ENCODE measurements around the gene HDAC4.
A peak's percentile ranks its signal among the peaks of the same experiment; 100 is the strongest.

The HDAC4 gene

DNA sequence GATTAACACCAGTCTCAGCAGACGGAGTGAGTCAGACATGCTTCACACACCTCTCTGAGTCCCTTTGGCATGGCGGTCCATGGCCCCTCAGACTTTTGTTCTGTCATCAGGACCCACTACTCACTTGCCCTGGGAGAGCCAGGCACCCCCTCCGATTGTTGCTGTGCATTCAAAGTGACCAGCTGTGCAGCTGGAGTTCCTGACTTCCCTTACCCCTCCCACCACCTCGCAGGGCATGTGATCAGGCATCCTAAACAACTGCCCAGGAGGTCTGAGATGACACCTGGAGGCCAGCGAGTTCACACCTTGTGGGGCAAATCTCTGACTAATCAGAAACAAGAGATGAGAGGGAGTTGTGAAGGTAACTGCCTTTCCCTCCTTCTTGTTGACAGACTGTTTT, 35.3 kb upstream of the HDAC4 start:
- Mint-ChIP-seq H3K4me1 (peaks cover 20% of the 10 kb centered on the region), H3K27me3 (peaks cover 25% of the 10 kb centered on the region), H3K27ac (no peak overlapping the region), H3K9me3 (peaks cover 6 to 10% of the 10 kb centered on the region in 2 donors), H3K4me3 (no peak overlapping the region)
- ATAC-seq (no peak), DNase-seq (no peak)

DNA sequence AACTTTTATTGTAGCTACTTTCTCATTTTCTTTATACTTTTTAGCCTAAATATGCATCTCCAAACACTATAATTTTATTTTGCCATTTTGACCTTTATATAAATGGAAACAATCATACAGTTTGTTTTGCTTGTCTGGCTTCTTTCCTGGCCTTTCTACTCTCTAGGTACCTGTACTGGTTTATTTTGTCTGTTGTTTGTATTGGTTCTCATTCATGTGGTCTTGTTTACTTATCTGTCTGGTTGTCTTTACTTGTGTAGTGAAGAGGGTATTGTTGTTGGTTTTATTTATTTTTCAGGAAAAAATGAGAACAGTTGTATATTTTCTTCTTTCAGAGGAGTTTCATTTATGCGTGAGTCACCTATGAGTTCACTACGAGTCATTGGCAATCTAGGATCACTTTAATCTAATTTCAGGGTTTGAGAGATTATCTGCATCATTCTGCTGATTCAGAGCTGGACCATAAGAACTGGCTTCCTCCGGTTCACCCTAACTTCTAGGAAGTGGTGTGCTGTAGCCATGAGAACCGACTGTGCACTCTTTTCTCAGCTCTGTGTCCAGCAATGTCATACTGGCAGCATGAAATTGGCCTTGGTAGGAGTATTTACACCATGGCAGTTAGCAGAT, 33.1 kb upstream of the HDAC4 start:
- H3K27ac Mint-ChIP-seq, result no peak overlapping the region
- peaks cover 3% of the 10 kb centered on the region for H3K27me3 Mint-ChIP-seq
- ATAC-seq (peak; percentile 94), DNase-seq (peak in 1 of 2 donors; percentile 28)
- peaks cover 10% of the 10 kb centered on the region for H3K4me1 Mint-ChIP-seq
- H3K4me3 Mint-ChIP-seq, result no peak overlapping the region
- peaks cover 6 to 10% of the 10 kb centered on the region in 2 donors for H3K9me3 Mint-ChIP-seq

- DNase-seq, result no peak
- peaks cover 10% of the 10 kb centered on the region for H3K4me1 Mint-ChIP-seq
- no peaks in the 10 kb centered on the region for H3K27me3 Mint-ChIP-seq
- no peak overlapping the region for H3K27ac Mint-ChIP-seq
- H3K4me3 Mint-ChIP-seq, result no peak overlapping the region
- ATAC-seq, result no peak
- peaks cover 6 to 10% of the 10 kb centered on the region in 2 donors for H3K9me3 Mint-ChIP-seq
Measured at GRCh38 chr2:239432174-239432573, 31.4 kb upstream of the HDAC4 start.

DNA sequence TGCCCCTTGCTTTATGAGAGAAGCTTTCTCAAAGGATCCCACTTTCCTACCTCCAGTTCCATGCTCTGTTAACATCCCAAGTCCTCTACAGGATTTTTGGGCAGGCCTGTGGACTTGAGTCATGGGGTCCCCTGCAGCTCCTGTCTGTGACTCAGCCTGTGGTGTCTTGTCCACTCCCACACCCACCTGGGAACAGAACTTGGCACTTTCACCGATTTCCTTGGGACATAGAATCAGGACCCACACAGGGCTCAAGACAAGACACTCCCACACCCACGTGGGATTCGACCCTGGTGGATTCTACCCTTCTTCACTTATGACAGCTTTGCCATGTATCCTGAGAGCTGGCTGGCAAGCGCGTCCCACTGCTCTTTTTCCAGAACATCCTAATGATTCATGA, 30.7 kb upstream of the HDAC4 start:
- Mint-ChIP-seq H3K4me3 (no peak overlapping the region), H3K4me1 (peaks cover 10% of the 10 kb centered on the region), H3K27ac (no peak overlapping the region), H3K9me3 (peaks cover 6 to 10% of the 10 kb centered on the region in 2 donors), H3K27me3 (no peaks in the 10 kb centered on the region)
- ATAC-seq (no peak), DNase-seq (no peak)

DNA sequence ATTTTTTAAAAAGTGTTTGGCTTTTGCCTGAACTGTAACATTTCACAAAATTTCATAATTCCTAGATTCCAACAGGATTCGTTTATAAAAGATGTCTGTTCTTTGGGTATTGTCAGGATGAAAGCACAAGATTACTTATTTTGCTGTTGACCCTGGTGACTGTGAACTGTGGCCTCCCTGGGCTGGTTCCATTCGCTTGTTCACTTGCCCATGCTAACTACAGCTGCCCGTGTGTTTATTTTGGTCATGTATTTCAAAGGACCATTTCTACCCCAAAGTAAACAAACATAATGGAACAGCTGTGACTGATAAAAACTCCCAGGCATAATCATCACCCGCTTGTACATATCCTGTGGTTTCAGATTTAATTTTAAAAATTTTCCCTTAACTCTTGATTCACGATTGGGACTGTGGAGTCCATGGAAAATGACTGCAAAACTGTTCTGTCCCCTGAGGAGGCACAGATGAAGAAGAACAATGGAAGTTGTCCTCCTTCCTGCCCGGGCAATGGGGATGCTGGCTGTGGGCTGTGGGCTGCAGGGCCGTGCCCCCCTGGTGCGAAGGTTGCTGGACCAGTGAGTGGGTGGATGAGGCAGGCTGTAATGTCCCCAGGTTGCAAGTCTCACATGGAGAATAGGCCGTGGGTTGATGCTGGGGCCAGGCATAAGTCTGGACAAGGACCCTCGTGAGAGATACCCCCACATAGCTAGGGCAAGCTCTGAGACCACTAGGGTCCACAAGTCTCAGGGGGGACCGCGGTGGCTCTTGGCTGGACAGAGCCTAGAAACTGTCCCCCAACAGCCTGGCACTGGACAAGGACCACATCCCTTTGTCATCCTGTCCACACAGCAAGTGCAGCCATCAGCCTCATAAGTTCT, 28.9 kb upstream of the HDAC4 start:
- Mint-ChIP-seq H3K27ac (no peak overlapping the region), H3K4me3 (no peak overlapping the region), H3K4me1 (peaks cover 10% of the 10 kb centered on the region), H3K27me3 (no peaks in the 10 kb centered on the region), H3K9me3 (peaks cover 6 to 10% of the 10 kb centered on the region in 2 donors)
- ATAC-seq (no peak), DNase-seq (no peak)

- no peak for DNase-seq
- H3K9me3 Mint-ChIP-seq, result no peaks in the 10 kb centered on the region
- H3K27ac Mint-ChIP-seq, result no peak overlapping the region
- no peak overlapping the region for H3K4me3 Mint-ChIP-seq
- H3K27me3 Mint-ChIP-seq, result no peaks in the 10 kb centered on the region
- ATAC-seq, result no peak
- no peaks in the 10 kb centered on the region for H3K4me1 Mint-ChIP-seq
Measured at GRCh38 chr2:239425631-239426030, 24.8 kb upstream of the HDAC4 start.

- Mint-ChIP-seq H3K4me1 (no peaks in the 10 kb centered on the region), H3K4me3 (no peak overlapping the region), H3K27ac (peak overlapping the region in 1 of 2 donors; percentile 54), H3K9me3 (no peaks in the 10 kb centered on the region), H3K27me3 (no peaks in the 10 kb centered on the region)
- DNase-seq (no peak), ATAC-seq (no peak)
Measured at GRCh38 chr2:239424337-239425045, 23.7 kb upstream of the HDAC4 start.

DNA sequence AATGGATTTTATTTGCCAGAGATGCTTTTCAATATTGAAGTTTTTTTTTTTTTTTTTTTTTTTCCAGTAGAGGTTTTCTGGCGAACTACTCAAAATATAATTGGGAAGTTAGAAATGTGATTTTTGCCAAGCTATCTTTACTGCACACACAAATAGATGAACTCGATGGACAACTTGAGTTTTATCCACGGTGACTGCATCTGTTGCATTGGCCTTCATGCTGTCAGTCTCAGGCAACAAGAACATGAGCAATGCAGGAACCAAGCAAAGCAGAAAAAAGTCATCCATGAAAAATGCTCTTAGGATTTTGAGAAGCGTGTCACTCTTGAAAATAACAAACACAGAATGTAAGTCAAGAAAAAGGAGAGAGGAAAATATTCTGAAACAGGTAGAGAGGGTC, 22.7 kb upstream of the HDAC4 start:
- Mint-ChIP-seq H3K4me3 (no peak overlapping the region), H3K4me1 (no peaks in the 10 kb centered on the region), H3K27me3 (no peaks in the 10 kb centered on the region), H3K27ac (no peak overlapping the region), H3K9me3 (no peaks in the 10 kb centered on the region)
- ATAC-seq (no peak), DNase-seq (no peak)

- Mint-ChIP-seq H3K4me3 (no peak overlapping the region), H3K27me3 (peaks cover 4% of the 10 kb centered on the region), H3K9me3 (no peaks in the 10 kb centered on the region), H3K4me1 (no peaks in the 10 kb centered on the region), H3K27ac (peak overlapping the region in 1 of 2 donors; percentile 37)
- DNase-seq (no peak), ATAC-seq (no peak)
Measured at GRCh38 chr2:239421851-239422250, 21.0 kb upstream of the HDAC4 start.

- ATAC-seq, result no peak
- Mint-ChIP-seq H3K4me1 (no peaks in the 10 kb centered on the region), H3K27me3 (peaks cover 8% of the 10 kb centered on the region), H3K4me3 (no peak overlapping the region), H3K9me3 (no peaks in the 10 kb centered on the region), H3K27ac (no peak overlapping the region)
- DNase-seq, result no peak
Measured at GRCh38 chr2:239420082-239420481, 19.3 kb upstream of the HDAC4 start.

GRCh38 chr2:239418918-239419317, 18.1 kb upstream of the HDAC4 start:
- peaks cover 8% of the 10 kb centered on the region for H3K27me3 Mint-ChIP-seq
- H3K4me1 Mint-ChIP-seq, result peaks cover 2% of the 10 kb centered on the region
- ATAC-seq (no peak), DNase-seq (no peak)
- H3K9me3 Mint-ChIP-seq, result peaks cover 6% of the 10 kb centered on the region in 2 donors
- no peak overlapping the region for H3K4me3 Mint-ChIP-seq
- no peak overlapping the region for H3K27ac Mint-ChIP-seq

DNA sequence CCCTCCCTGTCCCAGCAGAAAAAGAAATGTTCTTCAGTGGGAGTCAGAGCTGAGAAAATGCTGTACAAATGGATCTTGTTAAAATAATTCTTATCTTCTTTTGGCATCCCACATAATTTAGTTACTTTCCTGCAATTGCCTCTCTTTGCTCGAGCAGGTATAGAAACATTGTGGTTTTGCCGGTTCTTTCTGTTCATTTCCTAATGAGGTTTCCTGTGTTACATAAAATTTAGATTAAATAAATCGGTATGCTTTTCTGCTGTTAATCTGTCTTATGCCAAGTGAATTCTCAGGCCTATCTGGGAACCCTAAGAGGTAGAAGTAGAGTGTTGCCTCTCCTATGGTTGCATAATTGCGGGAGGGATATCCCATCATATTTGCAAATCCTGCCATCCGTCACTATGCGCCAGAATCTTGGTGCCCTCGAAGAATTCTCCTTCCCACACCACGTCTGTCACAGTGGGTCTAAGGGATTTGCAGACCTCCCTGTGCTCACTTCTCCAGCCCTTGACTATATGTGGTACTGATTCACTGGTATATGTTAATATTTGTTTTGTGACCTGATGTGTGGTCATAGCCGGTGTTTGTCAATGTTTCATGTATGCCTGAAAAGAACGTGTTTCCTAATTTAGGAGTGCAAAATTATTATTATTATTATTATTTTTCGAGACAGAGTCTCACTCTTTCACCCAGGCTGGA, 12.2 kb upstream of the HDAC4 start:
- no peak overlapping the region for H3K4me3 Mint-ChIP-seq
- H3K27me3 Mint-ChIP-seq, result peaks cover 16% of the 10 kb centered on the region
- ATAC-seq, result no peak
- no peak for DNase-seq
- no peak overlapping the region for H3K27ac Mint-ChIP-seq
- H3K4me1 Mint-ChIP-seq, result peaks cover 14% of the 10 kb centered on the region
- peaks cover 9 to 10% of the 10 kb centered on the region in 2 donors for H3K9me3 Mint-ChIP-seq

DNA sequence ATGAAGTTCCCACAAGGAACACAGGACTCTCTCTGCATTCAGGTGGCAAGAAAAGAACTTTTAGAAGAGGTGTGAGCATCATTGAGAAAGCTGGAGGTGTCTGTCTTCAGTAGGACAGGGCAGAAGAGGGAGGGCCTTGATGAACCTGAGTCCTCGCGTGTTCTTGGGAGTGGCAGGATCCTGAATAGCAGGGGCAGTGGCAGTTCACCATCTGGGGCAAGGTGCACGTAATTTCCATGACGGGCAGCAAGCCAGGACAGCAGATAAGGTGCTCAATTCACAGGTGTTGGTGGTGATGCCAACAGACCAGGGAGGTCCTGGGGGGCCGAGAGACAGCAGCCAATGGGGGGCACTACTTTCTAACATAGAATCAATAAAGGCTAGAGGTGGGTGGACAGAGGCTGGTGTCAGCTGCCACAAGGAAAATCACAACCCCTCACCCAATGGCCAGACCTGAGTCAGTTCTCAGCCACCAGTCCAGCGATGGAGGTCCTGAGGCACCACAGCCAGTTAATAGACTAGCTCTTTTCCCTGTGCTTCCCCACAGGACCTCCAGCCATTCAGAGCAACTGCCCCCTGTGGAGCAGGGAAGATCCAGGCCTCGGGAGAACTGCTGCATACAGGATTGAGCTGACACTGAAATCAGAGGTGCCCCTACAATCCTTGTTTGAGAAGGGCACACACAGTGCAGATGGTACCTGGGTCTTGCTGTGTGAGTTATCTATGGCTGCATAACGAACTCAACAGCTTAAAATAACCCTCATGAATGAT, 10.9 kb upstream of the HDAC4 start:
- DNase-seq (no peak), ATAC-seq (no peak)
- no peak overlapping the region for H3K27ac Mint-ChIP-seq
- peaks cover 14% of the 10 kb centered on the region for H3K4me1 Mint-ChIP-seq
- H3K4me3 Mint-ChIP-seq, result no peak overlapping the region
- H3K9me3 Mint-ChIP-seq, result peaks cover 9 to 10% of the 10 kb centered on the region in 2 donors
- H3K27me3 Mint-ChIP-seq, result peaks cover 11% of the 10 kb centered on the region

GRCh38 chr2:239411117-239411516, 10.3 kb upstream of the HDAC4 start:
- H3K27ac Mint-ChIP-seq, result no peak overlapping the region
- H3K27me3 Mint-ChIP-seq, result peaks cover 14% of the 10 kb centered on the region
- H3K4me3 Mint-ChIP-seq, result no peak overlapping the region
- no peak for DNase-seq
- ATAC-seq, result no peak
- H3K9me3 Mint-ChIP-seq, result peaks cover 9 to 10% of the 10 kb centered on the region in 2 donors
- H3K4me1 Mint-ChIP-seq, result peaks cover 14% of the 10 kb centered on the region

DNA sequence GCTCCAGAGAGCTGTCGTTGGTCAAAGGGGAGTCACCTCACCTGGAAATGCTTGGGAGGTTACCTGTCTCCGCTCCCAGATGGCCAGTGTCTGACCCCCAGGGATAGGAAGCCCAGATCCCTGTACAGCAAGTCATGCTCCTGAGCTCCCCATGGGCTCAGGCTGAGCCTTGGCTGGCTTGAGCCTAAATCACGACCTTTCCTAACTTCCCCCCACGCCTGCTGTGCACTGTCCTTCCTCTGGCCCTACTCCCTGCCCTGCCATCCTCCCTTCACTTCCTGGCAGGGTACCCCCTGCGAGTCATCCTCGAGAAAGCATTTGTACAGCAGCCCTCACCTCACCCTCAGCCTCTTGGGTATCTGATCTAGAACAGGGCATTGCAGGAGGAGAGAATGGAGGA, 9.2 kb upstream of the HDAC4 start:
- ATAC-seq, result no peak
- peaks cover 9 to 10% of the 10 kb centered on the region in 2 donors for H3K9me3 Mint-ChIP-seq
- peaks cover 14% of the 10 kb centered on the region for H3K4me1 Mint-ChIP-seq
- H3K27ac Mint-ChIP-seq, result peak overlapping the region in 1 of 2 donors; percentile 15
- no peak overlapping the region for H3K4me3 Mint-ChIP-seq
- no peak for DNase-seq
- peaks cover 21% of the 10 kb centered on the region for H3K27me3 Mint-ChIP-seq

All from stimulated activated naive CD8-positive, alpha-beta T cell treated with anti-CD3 and anti-CD28 coated beads, Interleukin-15, amount 100 ng/mL, for 72 hours (primary cell).